GM19463 (cell line): ENCODE measurements around the gene SRPK2.

Source experiments
- ATAC-seq: cut with Tn5 transposase; IDR thresholded peaks from one replicate; pipeline ENCODE4 v1.9.1; 2021; ENCODE audit warnings: mild to moderate bottlenecking, moderate library complexity; ENCODE audit not compliant: unreplicated experiment

Gene SRPK2

DNA sequence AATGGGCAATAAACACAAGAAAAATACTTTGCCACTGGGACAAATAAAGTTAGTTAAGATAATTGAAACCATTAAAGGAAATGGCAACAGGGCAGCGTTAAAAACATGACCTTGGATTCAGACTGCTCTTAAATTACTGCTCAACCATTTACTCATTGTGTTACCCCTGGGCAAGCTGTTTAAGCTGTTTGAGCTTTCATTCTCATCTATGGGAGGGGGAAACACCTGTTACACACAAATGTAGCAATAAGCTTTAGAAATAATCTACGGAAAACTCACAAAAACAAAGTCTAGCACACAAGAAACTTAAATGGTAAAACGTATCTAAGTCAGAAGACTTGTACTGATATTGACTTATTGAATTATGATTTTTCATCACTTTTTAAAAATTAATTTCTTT, 237.6 kb downstream of the SRPK2 start:
- no peak for ATAC-seq

GRCh38 chr7:105149827-105150226, 238.9 kb downstream of the SRPK2 start:
- ATAC-seq, result no peak

GRCh38 chr7:105141068-105141467, 247.7 kb downstream of the SRPK2 start:
- no peak for ATAC-seq

- no peak for ATAC-seq
Measured at GRCh38 chr7:105139381-105139780, 249.3 kb downstream of the SRPK2 start.

DNA sequence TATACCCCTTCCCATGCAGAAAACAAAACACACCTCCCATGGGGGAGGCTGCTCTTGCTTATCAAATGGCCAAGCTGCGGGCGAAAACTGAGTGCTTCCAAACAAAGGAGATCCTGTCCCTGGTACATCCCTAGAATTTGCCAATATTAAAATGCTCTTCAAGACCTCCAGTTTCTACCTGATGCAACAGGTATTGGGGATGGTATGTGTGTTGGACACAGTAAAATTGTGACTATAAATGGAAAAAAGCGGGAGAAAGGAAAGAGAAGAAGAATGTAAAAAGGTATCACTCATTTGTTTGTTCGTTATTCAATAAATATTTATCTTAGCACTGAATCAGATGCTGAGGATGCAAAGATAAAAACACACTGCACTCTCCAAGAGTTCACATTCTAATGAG, 250.8 kb downstream of the SRPK2 start:
- ATAC-seq, result no peak

DNA sequence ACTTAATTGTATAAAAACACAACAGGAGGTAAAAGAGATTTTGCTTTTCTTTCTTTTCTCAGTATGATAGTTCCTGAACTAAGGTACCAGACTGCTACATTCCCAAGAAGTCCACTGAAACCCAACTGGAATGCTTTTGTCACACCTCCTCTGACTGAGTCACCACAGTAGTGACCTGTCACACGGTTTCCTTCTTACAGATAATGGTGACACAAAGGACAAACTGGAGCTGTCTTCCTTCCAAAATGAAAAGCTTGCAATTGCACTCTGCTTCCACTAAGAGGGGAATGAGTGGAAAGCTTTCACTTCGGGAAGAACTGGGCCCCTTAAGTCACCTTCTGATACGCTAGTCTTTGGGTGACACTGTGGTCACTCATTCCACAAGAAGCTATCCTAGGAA, 252.5 kb downstream of the SRPK2 start:
- ATAC-seq, result no peak

- ATAC-seq, result no peak
Measured at GRCh38 chr7:105133986-105134655, 254.6 kb downstream of the SRPK2 start.

DNA sequence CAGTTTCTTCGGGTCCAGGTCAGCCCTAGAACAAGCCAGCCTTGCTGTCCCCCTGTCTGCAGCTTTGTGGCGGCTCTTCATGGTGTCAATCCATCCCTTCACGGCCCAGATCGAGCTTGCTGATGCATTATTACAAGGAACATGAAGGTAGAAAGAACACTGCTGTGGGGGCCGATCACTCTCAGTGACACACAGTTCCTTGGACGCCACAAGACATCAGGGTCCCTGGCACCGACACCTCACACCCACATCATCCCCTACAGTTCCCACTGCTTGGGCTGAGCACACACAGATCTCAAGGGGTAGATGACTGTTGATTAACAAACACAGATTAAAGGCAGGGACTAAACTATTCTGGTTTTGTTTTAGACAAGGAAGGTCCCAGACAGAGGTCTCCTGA, 255.4 kb downstream of the SRPK2 start:
- no peak for ATAC-seq

- ATAC-seq, result no peak
Measured at GRCh38 chr7:105132835-105133234, 255.9 kb downstream of the SRPK2 start.

DNA sequence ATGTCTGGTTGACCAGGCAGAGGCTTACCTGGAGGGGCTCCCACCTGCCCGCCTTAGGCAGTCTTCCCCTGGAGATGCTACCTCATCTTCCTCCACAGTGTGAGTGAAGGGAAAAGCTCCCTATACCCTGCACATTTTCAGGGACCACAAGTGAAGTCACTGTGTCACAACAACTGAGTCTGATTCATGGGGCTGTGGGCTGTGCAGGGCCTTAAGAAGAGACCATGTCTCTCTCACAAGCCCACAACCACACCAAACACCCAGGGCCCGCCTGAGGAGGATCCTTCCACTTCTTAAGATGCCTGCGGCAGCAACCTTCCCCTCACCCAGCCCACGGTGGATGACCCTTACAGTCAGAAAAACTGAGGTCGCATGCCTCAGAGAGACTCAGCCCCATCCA, 256.4 kb downstream of the SRPK2 start:
- no peak for ATAC-seq

DNA sequence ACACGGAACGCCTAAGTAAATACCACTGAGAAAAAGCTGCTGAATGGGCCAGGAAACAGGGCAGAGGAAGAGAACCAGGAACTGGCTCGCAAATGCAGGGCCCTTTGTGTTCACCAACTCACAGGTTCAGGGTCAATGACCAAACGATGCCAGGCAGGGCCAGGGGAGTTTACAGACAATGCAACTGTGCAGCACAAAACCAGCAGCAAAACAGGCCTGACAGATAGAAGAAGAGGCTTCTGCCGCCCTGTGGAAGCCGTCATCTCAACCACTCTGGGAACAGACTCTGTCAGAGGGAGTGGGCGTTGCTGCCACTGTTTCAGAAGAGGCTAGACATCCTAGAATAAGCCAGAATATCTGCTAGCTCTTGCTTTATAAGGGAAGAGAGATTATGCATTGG, 256.8 kb downstream of the SRPK2 start:
- no peak for ATAC-seq

GRCh38 chr7:105131033-105131656, 257.6 kb downstream of the SRPK2 start:
- peak; percentile 92 for ATAC-seq

DNA sequence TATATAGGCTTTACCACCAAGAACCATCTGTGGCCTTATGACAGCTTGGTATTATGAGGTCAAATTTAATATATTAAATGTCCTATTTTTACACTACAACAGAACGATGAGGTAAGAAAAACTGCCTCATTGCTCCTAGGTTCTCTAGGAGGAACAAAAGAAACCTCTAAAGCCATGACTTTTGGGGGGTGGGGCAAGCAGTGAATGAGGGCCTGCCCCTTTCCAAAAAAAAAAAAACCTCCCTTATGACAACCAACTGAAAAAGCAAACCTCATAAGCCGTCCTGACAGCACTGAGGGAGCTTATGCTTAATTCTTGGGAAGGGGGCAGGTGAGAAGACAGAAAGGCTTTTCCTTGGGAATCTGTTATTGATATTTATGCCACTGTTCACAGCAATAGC, 258.1 kb downstream of the SRPK2 start:
- no peak for ATAC-seq

GRCh38 chr7:105130048-105130447, 258.7 kb downstream of the SRPK2 start:
- no peak for ATAC-seq

GRCh38 chr7:105127179-105127578, 261.5 kb downstream of the SRPK2 start:
- ATAC-seq, result no peak

GRCh38 chr7:105126436-105126975, 262.2 kb downstream of the SRPK2 start:
- no peak for ATAC-seq

- no peak for ATAC-seq
Measured at GRCh38 chr7:105125745-105126144, 263.0 kb downstream of the SRPK2 start.

DNA sequence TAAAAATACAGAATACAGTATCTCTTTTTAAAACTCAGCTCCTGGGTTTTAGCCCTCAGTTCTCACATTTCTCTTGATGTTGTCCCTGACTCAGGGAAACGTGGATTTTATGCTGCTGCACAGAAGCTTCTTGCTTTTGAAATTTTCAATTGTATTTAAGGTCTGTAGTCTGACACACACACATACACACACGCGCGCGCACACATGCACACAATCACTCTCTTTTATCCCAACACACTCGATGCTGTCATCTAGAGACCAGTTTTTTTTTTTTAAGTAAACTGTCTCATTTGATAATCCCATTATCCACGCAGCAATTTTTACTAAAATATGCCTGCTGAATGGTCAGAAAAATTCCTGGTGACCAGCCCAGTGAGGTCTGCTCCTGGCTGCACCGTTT, 266.1 kb downstream of the SRPK2 start:
- no peak for ATAC-seq

DNA sequence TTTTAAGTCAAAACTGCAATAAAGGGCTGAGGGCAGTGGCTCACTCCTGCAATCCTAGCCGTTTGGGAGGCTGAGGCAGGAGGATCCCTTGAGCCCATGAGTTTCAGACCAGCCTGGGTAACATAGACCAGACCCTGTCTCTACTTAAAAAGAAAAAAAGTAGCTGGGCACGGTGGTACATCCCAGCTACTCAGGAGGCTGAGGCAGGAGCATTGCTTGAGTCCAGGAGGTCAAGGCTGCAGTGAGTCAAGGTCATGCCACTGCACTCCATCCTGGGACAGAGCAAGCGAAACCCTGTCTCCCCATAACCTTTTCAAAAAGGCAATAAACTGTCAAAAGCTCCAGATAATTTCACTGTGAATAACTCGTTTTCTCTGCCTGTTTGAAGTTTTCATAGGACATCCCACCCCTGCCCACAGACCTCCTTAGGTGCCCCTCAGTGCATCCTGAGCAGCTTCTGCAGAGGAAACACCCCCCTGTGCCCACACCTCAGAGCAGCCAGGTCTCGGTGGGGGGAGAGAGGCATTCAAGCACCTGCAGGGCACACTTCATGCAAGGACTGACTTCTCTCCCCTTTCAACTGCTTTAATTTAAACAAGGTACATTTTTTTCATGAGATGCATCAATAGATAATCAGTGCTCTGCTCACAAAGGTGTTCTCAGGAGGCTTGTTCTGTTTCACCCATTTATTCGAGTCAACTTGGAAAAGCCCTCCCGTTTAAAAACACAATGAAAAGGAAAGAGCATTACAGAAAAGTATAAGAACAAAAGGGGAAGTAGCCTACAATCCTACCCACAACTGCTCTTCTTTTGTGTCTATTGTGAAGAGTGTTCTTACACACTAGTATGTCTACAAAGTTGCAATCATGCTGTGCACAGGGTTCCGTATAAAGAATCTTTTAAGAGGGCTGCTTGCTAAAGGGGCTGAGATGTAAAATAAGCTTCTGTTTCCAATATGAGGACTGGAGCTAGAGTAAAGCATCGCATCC, 269.8 kb downstream of the SRPK2 start:
- ATAC-seq, result peak; percentile 47

- ATAC-seq, result no peak
Measured at GRCh38 chr7:105112440-105113418, 276.0 kb downstream of the SRPK2 start.
